HG02610 (cell line): ENCODE data around the gene C3orf33.

Source experiments
- ATAC-seq: cut with Tn5 transposase; IDR thresholded peaks from one replicate; pipeline ENCODE4 v1.9.1; 2021; ENCODE audit warnings: mild to moderate bottlenecking, moderate library complexity; ENCODE audit not compliant: unreplicated experiment

The C3orf33 gene

GRCh38 chr3:155790272-155790925 lies 15.7 kb downstream of the C3orf33 start:
- ATAC-seq = no peak

- ATAC-seq = no peak
These were observed 20.3 kb downstream of the C3orf33 start for GRCh38 chr3:155785662-155786295.

- ATAC-seq = no peak
These were observed 23.6 kb downstream of the C3orf33 start for GRCh38 chr3:155782390-155782953.

- no peak for ATAC-seq
These were observed 25.8 kb downstream of the C3orf33 start for GRCh38 chr3:155780291-155780690.

- ATAC-seq = no peak
These were observed 27.6 kb downstream of the C3orf33 start for GRCh38 chr3:155778462-155778861.

GRCh38 chr3:155772801-155773200 lies 33.3 kb downstream of the C3orf33 start:
- ATAC-seq = peak; percentile 66

GRCh38 chr3:155771126-155771525 lies 35.0 kb downstream of the C3orf33 start:
- no peak for ATAC-seq

- ATAC-seq = no peak
These were observed 39.9 kb downstream of the C3orf33 start for GRCh38 chr3:155766206-155766605.

- ATAC-seq = peak; percentile 54
These were observed 42.1 kb downstream of the C3orf33 start for GRCh38 chr3:155763870-155764463.

- ATAC-seq = no peak
These were observed 45.4 kb downstream of the C3orf33 start for GRCh38 chr3:155760653-155761052.

GRCh38 chr3:155757577-155757976 lies 48.5 kb downstream of the C3orf33 start:
- no peak for ATAC-seq

- no peak for ATAC-seq
These were observed 52.9 kb downstream of the C3orf33 start for GRCh38 chr3:155753038-155753639.

GRCh38 chr3:155748611-155749365 lies 57.3 kb downstream of the C3orf33 start:
- no peak for ATAC-seq

GRCh38 chr3:155747946-155748290 lies 58.2 kb downstream of the C3orf33 start:
- no peak for ATAC-seq

- no peak for ATAC-seq
These were observed 58.7 kb downstream of the C3orf33 start for GRCh38 chr3:155747286-155747945.

GRCh38 chr3:155746703-155747102 lies 59.4 kb downstream of the C3orf33 start:
- ATAC-seq = no peak

- ATAC-seq = no peak
These were observed 60.1 kb downstream of the C3orf33 start for GRCh38 chr3:155745795-155746550.

GRCh38 chr3:155744626-155745324 lies 61.3 kb downstream of the C3orf33 start, which contains the start of gene PLCH1:
TSS of gene PLCH1 (minus strand) at chr3:155745071. CDS start at chr3:155704224, 40,847 bp downstream.
- ATAC-seq = peak; percentile 53
